ENCODE measurements around the gene SEMG2. TPM values are rescaled to one million over a fixed set of nuclear protein-coding genes. Genes with fewer than 3 reads are reported as not detected.

Gene SEMG2
- total and polyA plus RNA-seq, 9 of the 15 experiments (the other 6 are each of a cell fraction or from before 2014, with no cell fraction given): not detected

GRCh38 chr20:45229264-45230056, 8.3 kb downstream of the SEMG2 start (continued):
- no peak for TF ChIP-seq HBP1 (CRISPR knock-in tag; IDR thresholded peaks at IDR 0.05)
- peak; percentile 97 for TF ChIP-seq NR2C1 (IDR thresholded peaks at IDR 0.05)
- TF ChIP-seq NR2C1 (tag; IDR thresholded peaks at IDR 0.05): peak; percentile 98
- TF ChIP-seq LEF1 (IDR thresholded peaks at IDR 0.05): no peak
- TF ChIP-seq CXXC5 (CRISPR knock-in tag; IDR thresholded peaks at IDR 0.05): 0 out of 2 replicates have a peak, but pooled peaks have one; percentile 54
- peak; percentile 28; the same call in 1 of the 2 replicates for TF ChIP-seq L3MBTL2 (IDR thresholded peaks at IDR 0.05)
- no peak for TF ChIP-seq CBFB (CRISPR knock-in tag; IDR thresholded peaks at IDR 0.05)
- TF ChIP-seq GABPB2 (CRISPR knock-in tag; conservative IDR thresholded peaks at IDR 0.05): no peak
- 0 out of 2 replicates have a peak, but pooled peaks have one; percentile 13 for TF ChIP-seq KLF16 (IDR thresholded peaks at IDR 0.05)
- no peak for TF ChIP-seq NFIC (IDR thresholded peaks at IDR 0.05)
- no peak for TF ChIP-seq TAF9B (IDR thresholded peaks at IDR 0.05; ENCODE audit: partially characterized antibody)
- peak; percentile 89 for TF ChIP-seq ZBTB40 (IDR thresholded peaks at IDR 0.05)
- TF ChIP-seq ZBTB40 (CRISPR knock-in tag; IDR thresholded peaks at IDR 0.05): no peak
- TF ChIP-seq PRDM10 (IDR thresholded peaks at IDR 0.05; ENCODE audit: partially characterized antibody): peak; percentile 73
- no peak for TF ChIP-seq SMARCA5 (IDR thresholded peaks at IDR 0.05)
